ENCODE results near the gene EEF2KMT.

- no peak for TF ChIP-seq CTCF (IDR thresholded peaks at IDR 0.05 in 8 of 11, conservative IDR thresholded peaks at IDR 0.05 in 3 of 11)
- TF ChIP-seq POLR2AphosphoS5 (IDR thresholded peaks at IDR 0.05), result no peak
These were observed 61.1 kb downstream of the EEF2KMT start for GRCh38 chr16:5036228-5037156.
